Measurements from ENCODE around the gene LRRC8C. TPM values are rescaled to one million over a fixed set of nuclear protein-coding genes. Genes with fewer than 3 reads are reported as not detected.

The LRRC8C gene
- total and polyA plus RNA-seq, 2 experiments from 2014 or later: 0.89 to 3.9 TPM

DNA sequence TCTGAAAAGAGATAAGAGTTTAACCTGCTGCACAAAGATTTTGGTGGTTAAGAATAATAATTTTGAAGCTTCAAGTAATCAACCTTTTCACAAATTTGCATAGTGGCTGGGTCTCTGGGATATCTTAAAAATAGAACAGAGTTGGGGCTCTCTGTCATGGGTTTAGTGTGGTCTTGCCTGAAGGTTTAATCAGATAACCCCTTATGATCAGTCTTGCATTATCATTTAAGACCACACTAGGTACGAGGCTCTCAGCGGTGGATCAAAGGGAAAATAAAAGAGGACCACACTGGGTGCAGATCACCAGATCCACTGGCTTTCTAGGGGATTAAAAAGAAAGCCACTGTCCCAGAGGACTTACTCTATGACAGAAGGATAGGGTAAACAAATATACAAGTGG lies 19.5 kb downstream of the LRRC8C start:
- Histone ChIP-seq H3K4me3 (no peak overlapping the region), H3K36me3 (ENCODE audit: insufficient read depth) (no peaks in the 10 kb centered on the region), H3K27ac (ENCODE audit: low read depth) (no peak overlapping the region), H4K20me1 (replicated peaks; ENCODE audit: insufficient read depth) (no peaks in the 10 kb centered on the region), H3K79me2 (replicated peaks; ENCODE audit: insufficient read depth) (no peaks in the 10 kb centered on the region), H3K4me2 (no peak overlapping the region), H3K4me1 (ENCODE audit: insufficient read depth) (no peaks in the 10 kb centered on the region), H3K27me3 (ENCODE audit: insufficient read depth) (no peaks in the 10 kb centered on the region), H3K9me2 (ENCODE audit: insufficient read depth) (no peaks in the 10 kb centered on the region), H3F3A (replicated peaks; ENCODE audit: low read depth) (no peaks in the 10 kb centered on the region), H2AFZ (no peak overlapping the region)
- Mint-ChIP-seq H3K27ac (no peak overlapping the region), H3K27me3 (ENCODE audit: insufficient read depth, low read depth, poor library complexity) (no peaks in the 10 kb centered on the region), H3K4me1 (peaks cover 8% of the 10 kb centered on the region), H3K36me3 (ENCODE audit: low read depth) (no peaks in the 10 kb centered on the region), H3K9me3 (no peaks in the 10 kb centered on the region), H3K4me3 (no peak overlapping the region)
- ATAC-seq: no peak
- no peak for DNase-seq (ENCODE audit: low spot score)
- TF ChIP-seq JUNB (IDR thresholded peaks at IDR 0.05; ENCODE audit: unreplicated experiment) (no peak), NANOG (IDR thresholded peaks at IDR 0.05; ENCODE audit: borderline replicate concordance) (no peak), EZH2 (IDR thresholded peaks at IDR 0.05; ENCODE audit: low read depth, unreplicated experiment) (no peak), POLR2AphosphoS5 (IDR thresholded peaks at IDR 0.05; ENCODE audit: low read depth) (no peak), EZH2phosphoT487 (IDR thresholded peaks at IDR 0.05; ENCODE audit: unreplicated experiment) (no peak), STAT1 (IDR thresholded peaks at IDR 0.05; ENCODE audit: unreplicated experiment) (no peak), ZNF331 (CRISPR knock-in tag; IDR thresholded peaks at IDR 0.05; ENCODE audit: low read depth) (no peak), CREB1 (CRISPR knock-in tag; IDR thresholded peaks at IDR 0.05; ENCODE audit: low read depth) (no peak), ZNF114 (CRISPR knock-in tag; IDR thresholded peaks at IDR 0.05) (no peak)
- TF ChIP-seq, protein P1, sequence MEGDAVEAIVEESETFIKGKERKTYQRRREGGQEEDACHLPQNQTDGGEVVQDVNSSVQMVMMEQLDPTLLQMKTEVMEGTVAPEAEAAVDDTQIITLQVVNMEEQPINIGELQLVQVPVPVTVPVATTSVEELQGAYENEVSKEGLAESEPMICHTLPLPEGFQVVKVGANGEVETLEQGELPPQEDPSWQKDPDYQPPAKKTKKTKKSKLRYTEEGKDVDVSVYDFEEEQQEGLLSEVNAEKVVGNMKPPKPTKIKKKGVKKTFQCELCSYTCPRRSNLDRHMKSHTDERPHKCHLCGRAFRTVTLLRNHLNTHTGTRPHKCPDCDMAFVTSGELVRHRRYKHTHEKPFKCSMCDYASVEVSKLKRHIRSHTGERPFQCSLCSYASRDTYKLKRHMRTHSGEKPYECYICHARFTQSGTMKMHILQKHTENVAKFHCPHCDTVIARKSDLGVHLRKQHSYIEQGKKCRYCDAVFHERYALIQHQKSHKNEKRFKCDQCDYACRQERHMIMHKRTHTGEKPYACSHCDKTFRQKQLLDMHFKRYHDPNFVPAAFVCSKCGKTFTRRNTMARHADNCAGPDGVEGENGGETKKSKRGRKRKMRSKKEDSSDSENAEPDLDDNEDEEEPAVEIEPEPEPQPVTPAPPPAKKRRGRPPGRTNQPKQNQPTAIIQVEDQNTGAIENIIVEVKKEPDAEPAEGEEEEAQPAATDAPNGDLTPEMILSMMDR (conservative IDR thresholded peaks at IDR 0.05; ENCODE audit: low read depth in 2 of 2): no peak
- TF ChIP-seq, protein P2, sequence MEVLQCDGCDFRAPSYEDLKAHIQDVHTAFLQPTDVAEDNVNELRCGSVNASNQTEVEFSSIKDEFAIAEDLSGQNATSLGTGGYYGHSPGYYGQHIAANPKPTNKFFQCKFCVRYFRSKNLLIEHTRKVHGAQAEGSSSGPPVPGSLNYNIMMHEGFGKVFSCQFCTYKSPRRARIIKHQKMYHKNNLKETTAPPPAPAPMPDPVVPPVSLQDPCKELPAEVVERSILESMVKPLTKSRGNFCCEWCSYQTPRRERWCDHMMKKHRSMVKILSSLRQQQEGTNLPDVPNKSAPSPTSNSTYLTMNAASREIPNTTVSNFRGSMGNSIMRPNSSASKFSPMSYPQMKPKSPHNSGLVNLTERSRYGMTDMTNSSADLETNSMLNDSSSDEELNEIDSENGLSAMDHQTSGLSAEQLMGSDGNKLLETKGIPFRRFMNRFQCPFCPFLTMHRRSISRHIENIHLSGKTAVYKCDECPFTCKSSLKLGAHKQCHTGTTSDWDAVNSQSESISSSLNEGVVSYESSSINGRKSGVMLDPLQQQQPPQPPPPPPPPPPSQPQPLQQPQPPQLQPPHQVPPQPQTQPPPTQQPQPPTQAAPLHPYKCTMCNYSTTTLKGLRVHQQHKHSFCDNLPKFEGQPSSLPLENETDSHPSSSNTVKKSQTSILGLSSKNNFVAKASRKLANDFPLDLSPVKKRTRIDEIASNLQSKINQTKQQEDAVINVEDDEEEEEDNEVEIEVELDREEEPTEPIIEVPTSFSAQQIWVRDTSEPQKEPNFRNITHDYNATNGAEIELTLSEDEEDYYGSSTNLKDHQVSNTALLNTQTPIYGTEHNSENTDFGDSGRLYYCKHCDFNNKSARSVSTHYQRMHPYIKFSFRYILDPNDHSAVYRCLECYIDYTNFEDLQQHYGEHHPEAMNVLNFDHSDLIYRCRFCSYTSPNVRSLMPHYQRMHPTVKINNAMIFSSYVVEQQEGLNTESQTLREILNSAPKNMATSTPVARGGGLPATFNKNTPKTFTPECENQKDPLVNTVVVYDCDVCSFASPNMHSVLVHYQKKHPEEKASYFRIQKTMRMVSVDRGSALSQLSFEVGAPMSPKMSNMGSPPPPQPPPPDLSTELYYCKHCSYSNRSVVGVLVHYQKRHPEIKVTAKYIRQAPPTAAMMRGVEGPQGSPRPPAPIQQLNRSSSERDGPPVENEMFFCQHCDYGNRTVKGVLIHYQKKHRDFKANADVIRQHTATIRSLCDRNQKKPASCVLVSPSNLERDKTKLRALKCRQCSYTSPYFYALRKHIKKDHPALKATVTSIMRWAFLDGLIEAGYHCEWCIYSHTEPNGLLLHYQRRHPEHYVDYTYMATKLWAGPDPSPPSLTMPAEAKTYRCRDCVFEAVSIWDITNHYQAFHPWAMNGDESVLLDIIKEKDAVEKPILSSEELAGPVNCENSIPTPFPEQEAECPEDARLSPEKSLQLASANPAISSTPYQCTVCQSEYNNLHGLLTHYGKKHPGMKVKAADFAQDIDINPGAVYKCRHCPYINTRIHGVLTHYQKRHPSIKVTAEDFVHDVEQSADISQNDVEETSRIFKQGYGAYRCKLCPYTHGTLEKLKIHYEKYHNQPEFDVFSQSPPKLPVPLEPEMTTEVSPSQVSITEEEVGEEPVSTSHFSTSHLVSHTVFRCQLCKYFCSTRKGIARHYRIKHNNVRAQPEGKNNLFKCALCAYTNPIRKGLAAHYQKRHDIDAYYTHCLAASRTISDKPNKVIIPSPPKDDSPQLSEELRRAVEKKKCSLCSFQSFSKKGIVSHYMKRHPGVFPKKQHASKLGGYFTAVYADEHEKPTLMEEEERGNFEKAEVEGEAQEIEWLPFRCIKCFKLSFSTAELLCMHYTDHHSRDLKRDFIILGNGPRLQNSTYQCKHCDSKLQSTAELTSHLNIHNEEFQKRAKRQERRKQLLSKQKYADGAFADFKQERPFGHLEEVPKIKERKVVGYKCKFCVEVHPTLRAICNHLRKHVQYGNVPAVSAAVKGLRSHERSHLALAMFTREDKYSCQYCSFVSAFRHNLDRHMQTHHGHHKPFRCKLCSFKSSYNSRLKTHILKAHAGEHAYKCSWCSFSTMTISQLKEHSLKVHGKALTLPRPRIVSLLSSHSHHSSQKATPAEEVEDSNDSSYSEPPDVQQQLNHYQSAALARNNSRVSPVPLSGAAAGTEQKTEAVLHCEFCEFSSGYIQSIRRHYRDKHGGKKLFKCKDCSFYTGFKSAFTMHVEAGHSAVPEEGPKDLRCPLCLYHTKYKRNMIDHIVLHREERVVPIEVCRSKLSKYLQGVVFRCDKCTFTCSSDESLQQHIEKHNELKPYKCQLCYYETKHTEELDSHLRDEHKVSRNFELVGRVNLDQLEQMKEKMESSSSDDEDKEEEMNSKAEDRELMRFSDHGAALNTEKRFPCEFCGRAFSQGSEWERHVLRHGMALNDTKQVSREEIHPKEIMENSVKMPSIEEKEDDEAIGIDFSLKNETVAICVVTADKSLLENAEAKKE (CRISPR knock-in tag; IDR thresholded peaks at IDR 0.05): no peak
- TF ChIP-seq, protein P3, sequence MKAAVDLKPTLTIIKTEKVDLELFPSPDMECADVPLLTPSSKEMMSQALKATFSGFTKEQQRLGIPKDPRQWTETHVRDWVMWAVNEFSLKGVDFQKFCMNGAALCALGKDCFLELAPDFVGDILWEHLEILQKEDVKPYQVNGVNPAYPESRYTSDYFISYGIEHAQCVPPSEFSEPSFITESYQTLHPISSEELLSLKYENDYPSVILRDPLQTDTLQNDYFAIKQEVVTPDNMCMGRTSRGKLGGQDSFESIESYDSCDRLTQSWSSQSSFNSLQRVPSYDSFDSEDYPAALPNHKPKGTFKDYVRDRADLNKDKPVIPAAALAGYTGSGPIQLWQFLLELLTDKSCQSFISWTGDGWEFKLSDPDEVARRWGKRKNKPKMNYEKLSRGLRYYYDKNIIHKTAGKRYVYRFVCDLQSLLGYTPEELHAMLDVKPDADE (IDR thresholded peaks at IDR 0.05): no peak
- TF ChIP-seq, protein P4, sequence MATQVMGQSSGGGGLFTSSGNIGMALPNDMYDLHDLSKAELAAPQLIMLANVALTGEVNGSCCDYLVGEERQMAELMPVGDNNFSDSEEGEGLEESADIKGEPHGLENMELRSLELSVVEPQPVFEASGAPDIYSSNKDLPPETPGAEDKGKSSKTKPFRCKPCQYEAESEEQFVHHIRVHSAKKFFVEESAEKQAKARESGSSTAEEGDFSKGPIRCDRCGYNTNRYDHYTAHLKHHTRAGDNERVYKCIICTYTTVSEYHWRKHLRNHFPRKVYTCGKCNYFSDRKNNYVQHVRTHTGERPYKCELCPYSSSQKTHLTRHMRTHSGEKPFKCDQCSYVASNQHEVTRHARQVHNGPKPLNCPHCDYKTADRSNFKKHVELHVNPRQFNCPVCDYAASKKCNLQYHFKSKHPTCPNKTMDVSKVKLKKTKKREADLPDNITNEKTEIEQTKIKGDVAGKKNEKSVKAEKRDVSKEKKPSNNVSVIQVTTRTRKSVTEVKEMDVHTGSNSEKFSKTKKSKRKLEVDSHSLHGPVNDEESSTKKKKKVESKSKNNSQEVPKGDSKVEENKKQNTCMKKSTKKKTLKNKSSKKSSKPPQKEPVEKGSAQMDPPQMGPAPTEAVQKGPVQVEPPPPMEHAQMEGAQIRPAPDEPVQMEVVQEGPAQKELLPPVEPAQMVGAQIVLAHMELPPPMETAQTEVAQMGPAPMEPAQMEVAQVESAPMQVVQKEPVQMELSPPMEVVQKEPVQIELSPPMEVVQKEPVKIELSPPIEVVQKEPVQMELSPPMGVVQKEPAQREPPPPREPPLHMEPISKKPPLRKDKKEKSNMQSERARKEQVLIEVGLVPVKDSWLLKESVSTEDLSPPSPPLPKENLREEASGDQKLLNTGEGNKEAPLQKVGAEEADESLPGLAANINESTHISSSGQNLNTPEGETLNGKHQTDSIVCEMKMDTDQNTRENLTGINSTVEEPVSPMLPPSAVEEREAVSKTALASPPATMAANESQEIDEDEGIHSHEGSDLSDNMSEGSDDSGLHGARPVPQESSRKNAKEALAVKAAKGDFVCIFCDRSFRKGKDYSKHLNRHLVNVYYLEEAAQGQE (IDR thresholded peaks at IDR 0.05; ENCODE audit: unreplicated experiment): no peak

Measured in GM23338 (cell line).